Body of pancreas (tissue), 4 donors: ENCODE data around the gene ACACB. TPM values are rescaled to one million over a fixed set of nuclear protein-coding genes. Genes with fewer than 3 reads are reported as not detected.

Experiments
- ATAC-seq: fragments of 150-250 bp; one replicate; pipeline ENCODE4 v1.9.1; 2016
- DNase-seq, 4 donors: peaks; one replicate each; pipeline ENCODE4 v3.0.0-alpha.2; 2019
- H3K27ac ChIP-seq, 4 donors: fragments of 200-600 bp; sonication (generic); 1 replicate in 3 of 4; 2 replicates in 1 of 4; pipeline versions ENCODE4 v1.5.1 to v1.6.1; 2016 to 2019; ENCODE audit warnings: mild to moderate bottlenecking in 1 of 4, mixed read lengths in 1 of 4, moderate library complexity in 1 of 4
- H3K27me3 ChIP-seq, 2 donors: fragments of 200-600 bp; sonication (generic); one replicate each; pipeline ENCODE4 v1.6.0; 2016; ENCODE audit warnings: mild to moderate bottlenecking in 1 of 2
- H3K36me3 ChIP-seq, 2 donors: fragments of 200-600 bp; sonication (generic); replicated peaks in 1 of 2; 2 replicates each; pipeline ENCODE4 v1.5.1; 2016; ENCODE audit warnings: low read depth in 2 of 2; ENCODE audit not compliant: insufficient read depth in 1 of 2
- H3K4me1 ChIP-seq: fragments of 200-600 bp; sonication (generic); one replicate; pipeline ENCODE4 v1.6.0; 2016
- H3K4me3 ChIP-seq, 2 donors: fragments of 200-600 bp; sonication (generic); 1 replicate in 1 of 2; 2 replicates in 1 of 2; pipeline ENCODE4 v1.5.1; 2016 to 2019
- H3K9me3 ChIP-seq, 3 donors: fragments of 200-600 bp; sonication (generic); 1 replicate in 2 of 3; 2 replicates in 1 of 3; pipeline ENCODE4 v1.5.1; 2016
- POLR2A ChIP-seq, 3 donors: fragments of 450-650 bp; IDR thresholded peaks; one replicate each; pipeline ENCODE4 v1.6.1; 2016; ENCODE audit warnings: antibody characterized with exemption in 3 of 3, mild to moderate bottlenecking in 2 of 3
- WGBS, 2 donors: methylation state at CpG; one replicate each; pipeline ENCODE4 v1.1.5; 2017; 5-methylcytosine and 5-hydroxymethylcytosine counted together
- intact Hi-C: fragments of 100-400 bp; cut with DNase I; formaldehyde crosslinking; loops from one replicate; pipeline ENCODE4 v1.15.1; 2023
- total RNA-seq, 2 donors: library from RNA; depleted of rRNA; stranded (reverse); fragments of >200 nt; gene quantifications; one replicate each; pipeline ENCODE4 v1.1.0, GENCODE V29; 2016
- TF ChIP-seq, protein P1 (sequence below), 7 experiments: fragments of 450-650 bp in 4 of 7; fragments of 200-600 bp in 3 of 7; sonication (generic) in 3 of 7; IDR thresholded peaks; one replicate each; pipeline ENCODE4 v1.5.1; 2016 to 2019; ENCODE audit warnings: antibody characterized with exemption in 7 of 7

The ACACB gene
- total RNA-seq, 2 donors from 2014 or later: 71.1 to 358 TPM

- DNase-seq (no peak), ATAC-seq (no peak)
- Histone ChIP-seq H3K4me3 (no peak overlapping the region), H3K9me3 (no peaks in the 10 kb centered on the region), H3K4me1 (no peaks in the 10 kb centered on the region), H3K36me3 (no peaks in the 10 kb centered on the region), H3K27me3 (no peaks in the 10 kb centered on the region), H3K27ac (no peak overlapping the region)
- TF ChIP-seq, protein P1, sequence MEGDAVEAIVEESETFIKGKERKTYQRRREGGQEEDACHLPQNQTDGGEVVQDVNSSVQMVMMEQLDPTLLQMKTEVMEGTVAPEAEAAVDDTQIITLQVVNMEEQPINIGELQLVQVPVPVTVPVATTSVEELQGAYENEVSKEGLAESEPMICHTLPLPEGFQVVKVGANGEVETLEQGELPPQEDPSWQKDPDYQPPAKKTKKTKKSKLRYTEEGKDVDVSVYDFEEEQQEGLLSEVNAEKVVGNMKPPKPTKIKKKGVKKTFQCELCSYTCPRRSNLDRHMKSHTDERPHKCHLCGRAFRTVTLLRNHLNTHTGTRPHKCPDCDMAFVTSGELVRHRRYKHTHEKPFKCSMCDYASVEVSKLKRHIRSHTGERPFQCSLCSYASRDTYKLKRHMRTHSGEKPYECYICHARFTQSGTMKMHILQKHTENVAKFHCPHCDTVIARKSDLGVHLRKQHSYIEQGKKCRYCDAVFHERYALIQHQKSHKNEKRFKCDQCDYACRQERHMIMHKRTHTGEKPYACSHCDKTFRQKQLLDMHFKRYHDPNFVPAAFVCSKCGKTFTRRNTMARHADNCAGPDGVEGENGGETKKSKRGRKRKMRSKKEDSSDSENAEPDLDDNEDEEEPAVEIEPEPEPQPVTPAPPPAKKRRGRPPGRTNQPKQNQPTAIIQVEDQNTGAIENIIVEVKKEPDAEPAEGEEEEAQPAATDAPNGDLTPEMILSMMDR (IDR thresholded peaks at IDR 0.05): no peak
- TF ChIP-seq POLR2A (IDR thresholded peaks at IDR 0.05): no peak
- 33 to 61% methylated on average over 1 to 3 of the region's 3 CpGs for WGBS, 2 donors
- intact Hi-C loops: no loop called here
Observed at GRCh38 chr12:109293106-109293505, 176.7 kb downstream of the ACACB start.

- no peak for DNase-seq
Observed at GRCh38 chr12:109294286-109294796, 178.0 kb downstream of the ACACB start.

DNA sequence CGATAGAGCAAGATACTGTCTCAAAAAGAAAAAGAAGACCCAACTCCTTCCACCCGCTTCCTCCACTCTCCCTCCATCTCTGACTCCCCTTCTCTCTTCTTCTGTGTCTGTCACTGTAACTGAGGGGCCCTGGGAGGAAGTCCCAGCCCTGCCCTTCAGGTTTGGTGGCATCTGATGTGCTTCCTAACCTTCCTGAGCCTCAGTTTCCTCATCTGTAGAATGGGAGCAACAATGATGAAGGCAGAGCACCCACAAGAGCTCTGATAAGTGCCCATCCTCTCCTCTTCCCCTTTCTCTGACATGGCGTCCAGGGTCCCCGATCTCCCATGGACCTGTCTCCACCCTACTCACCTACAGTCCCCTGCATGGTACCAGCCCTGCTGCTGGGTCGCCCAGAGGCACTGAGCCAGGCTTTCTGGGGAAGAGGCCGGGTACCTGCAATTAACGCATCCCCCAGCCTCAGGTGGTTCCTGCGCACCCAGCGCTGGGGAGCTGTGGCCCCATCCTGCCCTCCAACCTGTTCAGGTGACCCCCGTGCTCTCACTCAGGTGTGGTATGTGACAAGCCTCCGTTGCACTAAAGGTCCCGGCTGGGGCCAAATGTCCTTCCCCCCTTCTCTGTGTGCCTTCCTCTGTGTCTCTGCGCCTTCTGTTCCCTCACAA, 179.5 kb downstream of the ACACB start:
- intact Hi-C loops: no loop called here
- no peaks in the 10 kb centered on the region for H3K36me3 ChIP-seq
- ATAC-seq (no peak), DNase-seq (no peak)
- no peak overlapping the region for H3K27ac ChIP-seq
- no peak for TF ChIP-seq POLR2A (IDR thresholded peaks at IDR 0.05)
- TF ChIP-seq, protein P1 (IDR thresholded peaks at IDR 0.05): no peak
- 54 to 63% methylated on average over 7 to 12 of the region's 13 CpGs for WGBS, 2 donors
- no peak overlapping the region for H3K4me3 ChIP-seq
- no peaks in the 10 kb centered on the region for H3K9me3 ChIP-seq
- no peaks in the 10 kb centered on the region for H3K27me3 ChIP-seq
- no peaks in the 10 kb centered on the region for H3K4me1 ChIP-seq

More at GRCh38 chr12:109294286-109294796, 178.0 kb downstream of the ACACB start:
- intact Hi-C loops: no loop called here
- ATAC-seq: no peak
- TF ChIP-seq POLR2A (IDR thresholded peaks at IDR 0.05): no peak
- TF ChIP-seq, protein P1 (IDR thresholded peaks at IDR 0.05): no peak
- Histone ChIP-seq H3K36me3 (no peaks in the 10 kb centered on the region), H3K4me3 (no peak overlapping the region), H3K27me3 (no peaks in the 10 kb centered on the region), H3K27ac (no peak overlapping the region), H3K9me3 (no peaks in the 10 kb centered on the region), H3K4me1 (no peaks in the 10 kb centered on the region)
- WGBS, 2 donors: 30 to 57% methylated on average over 4 to 5 of the region's 5 CpGs

DNA sequence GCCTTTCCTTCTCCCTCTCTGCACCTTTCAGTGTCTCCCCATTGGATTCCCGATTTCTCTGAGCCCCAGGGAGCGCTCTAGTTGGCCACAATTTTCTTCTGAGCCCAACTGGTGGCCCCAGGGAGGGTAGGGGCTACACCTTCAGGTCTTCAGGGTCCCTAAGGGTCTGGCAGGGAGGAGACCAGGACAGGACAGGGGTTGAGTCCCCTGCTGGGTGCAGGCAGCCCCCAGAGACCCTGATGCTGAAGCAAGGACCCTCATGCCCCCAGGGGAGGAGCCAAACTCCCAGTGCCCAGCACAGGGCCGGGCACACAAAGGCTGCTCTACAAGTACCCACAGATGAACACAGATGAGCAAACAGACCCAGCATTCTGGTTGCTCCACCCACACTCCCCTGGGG, 180.0 kb downstream of the ACACB start:
- Histone ChIP-seq H3K4me3 (no peak overlapping the region), H3K36me3 (no peaks in the 10 kb centered on the region), H3K4me1 (no peaks in the 10 kb centered on the region), H3K27me3 (no peaks in the 10 kb centered on the region), H3K9me3 (no peaks in the 10 kb centered on the region), H3K27ac (no peak overlapping the region)
- intact Hi-C loops: no loop called here
- 54 to 62% methylated on average over 3 of the region's 3 CpGs for WGBS, 2 donors
- TF ChIP-seq, protein P1 (IDR thresholded peaks at IDR 0.05): no peak
- no peak for TF ChIP-seq POLR2A (IDR thresholded peaks at IDR 0.05)
- no peak for ATAC-seq
- DNase-seq: no peak

DNA sequence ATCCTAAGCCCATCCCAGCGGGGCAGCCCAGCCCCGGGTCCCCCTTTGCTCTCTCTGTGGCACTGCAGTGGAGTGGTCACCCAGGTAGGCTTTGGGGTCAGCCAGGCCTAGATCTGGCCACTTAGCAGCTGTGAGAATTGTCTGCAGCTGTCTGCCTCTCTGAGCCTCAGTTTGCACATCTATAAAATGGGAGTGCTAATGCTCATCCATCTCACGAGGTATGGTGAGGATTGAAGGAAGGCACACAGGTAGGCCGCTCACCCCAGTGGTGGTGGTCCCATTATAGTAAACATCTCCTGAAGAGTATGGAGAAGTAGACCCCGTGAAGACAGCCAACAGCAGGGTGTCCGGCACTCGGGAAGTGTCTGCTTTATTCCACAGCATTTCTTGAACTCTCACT, 183.5 kb downstream of the ACACB start:
- H3K9me3 ChIP-seq: no peaks in the 10 kb centered on the region
- ATAC-seq (no peak), DNase-seq (no peak)
- no peaks in the 10 kb centered on the region for H3K36me3 ChIP-seq
- WGBS, 2 donors: 82 to 87% methylated on average over 7 of the region's 7 CpGs
- no peaks in the 10 kb centered on the region for H3K27me3 ChIP-seq
- no peaks in the 10 kb centered on the region for H3K4me1 ChIP-seq
- H3K27ac ChIP-seq: no peak overlapping the region
- H3K4me3 ChIP-seq: no peak overlapping the region
- TF ChIP-seq POLR2A (IDR thresholded peaks at IDR 0.05): no peak
- TF ChIP-seq, protein P1 (IDR thresholded peaks at IDR 0.05): no peak
- intact Hi-C loops: no loop called here
